Measurements from ENCODE around the gene ID4.

Gene ID4

DNA sequence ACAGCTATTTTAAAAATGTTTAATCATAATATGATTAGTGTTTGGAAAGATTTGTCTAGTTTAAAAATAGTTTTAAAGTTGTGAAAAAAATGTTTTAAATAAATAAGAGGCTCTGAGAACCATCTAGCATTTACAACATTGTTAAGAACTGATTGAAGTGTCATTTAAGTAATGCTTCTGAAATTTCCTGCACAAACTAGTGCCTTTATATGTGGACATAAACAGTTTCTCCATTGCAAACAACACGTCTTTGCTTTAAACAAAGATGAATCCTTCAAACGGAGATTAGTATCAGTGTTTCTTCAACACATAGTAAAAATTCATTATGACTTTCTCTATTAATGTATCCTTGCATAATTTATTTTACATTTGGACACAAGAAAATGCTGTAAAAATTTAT is 45.9 kb upstream of the ID4 start:
- Histone ChIP-seq H3K4me3 (ENCODE audit: low read depth in 1 of 2, low read length in 2 of 2) (no peak overlapping the region), H2AFZ (ENCODE audit: low read depth, low read length) (no peak overlapping the region), H3K27ac (ENCODE audit: low read length) (no peak overlapping the region), H3K79me2 (ENCODE audit: insufficient read depth, low read length) (no peaks in the 10 kb centered on the region), H4K20me1 (ENCODE audit: insufficient read depth, low read length) (no peaks in the 10 kb centered on the region), H3K9ac (ENCODE audit: low read depth, low read length) (no peak overlapping the region), H3K9me3 (ENCODE audit: insufficient read depth, low read length, severe bottlenecking) (no peaks in the 10 kb centered on the region), H3K4me2 (ENCODE audit: insufficient read depth, low read length) (no peak overlapping the region), H3K27me3 (ENCODE audit: insufficient read depth, low read length, poor library complexity) (no peaks in the 10 kb centered on the region), H3K36me3 (ENCODE audit: insufficient read depth, low read length) (no peaks in the 10 kb centered on the region), H3K4me1 (ENCODE audit: insufficient read depth, low read length) (no peaks in the 10 kb centered on the region)
- DNase-seq (no peak), ATAC-seq (ENCODE audit: insufficient read depth, low read depth) (no peak)
- TF ChIP-seq, protein P1, sequence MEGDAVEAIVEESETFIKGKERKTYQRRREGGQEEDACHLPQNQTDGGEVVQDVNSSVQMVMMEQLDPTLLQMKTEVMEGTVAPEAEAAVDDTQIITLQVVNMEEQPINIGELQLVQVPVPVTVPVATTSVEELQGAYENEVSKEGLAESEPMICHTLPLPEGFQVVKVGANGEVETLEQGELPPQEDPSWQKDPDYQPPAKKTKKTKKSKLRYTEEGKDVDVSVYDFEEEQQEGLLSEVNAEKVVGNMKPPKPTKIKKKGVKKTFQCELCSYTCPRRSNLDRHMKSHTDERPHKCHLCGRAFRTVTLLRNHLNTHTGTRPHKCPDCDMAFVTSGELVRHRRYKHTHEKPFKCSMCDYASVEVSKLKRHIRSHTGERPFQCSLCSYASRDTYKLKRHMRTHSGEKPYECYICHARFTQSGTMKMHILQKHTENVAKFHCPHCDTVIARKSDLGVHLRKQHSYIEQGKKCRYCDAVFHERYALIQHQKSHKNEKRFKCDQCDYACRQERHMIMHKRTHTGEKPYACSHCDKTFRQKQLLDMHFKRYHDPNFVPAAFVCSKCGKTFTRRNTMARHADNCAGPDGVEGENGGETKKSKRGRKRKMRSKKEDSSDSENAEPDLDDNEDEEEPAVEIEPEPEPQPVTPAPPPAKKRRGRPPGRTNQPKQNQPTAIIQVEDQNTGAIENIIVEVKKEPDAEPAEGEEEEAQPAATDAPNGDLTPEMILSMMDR (IDR thresholded peaks at IDR 0.05; ENCODE audit: borderline replicate concordance, extremely low read depth, low read length, poor library complexity, severe bottlenecking), result no peak
- no peak for TF ChIP-seq EZH2 (IDR thresholded peaks at IDR 0.05; ENCODE audit: borderline replicate concordance, low read depth, low read length, severe bottlenecking)

DNA sequence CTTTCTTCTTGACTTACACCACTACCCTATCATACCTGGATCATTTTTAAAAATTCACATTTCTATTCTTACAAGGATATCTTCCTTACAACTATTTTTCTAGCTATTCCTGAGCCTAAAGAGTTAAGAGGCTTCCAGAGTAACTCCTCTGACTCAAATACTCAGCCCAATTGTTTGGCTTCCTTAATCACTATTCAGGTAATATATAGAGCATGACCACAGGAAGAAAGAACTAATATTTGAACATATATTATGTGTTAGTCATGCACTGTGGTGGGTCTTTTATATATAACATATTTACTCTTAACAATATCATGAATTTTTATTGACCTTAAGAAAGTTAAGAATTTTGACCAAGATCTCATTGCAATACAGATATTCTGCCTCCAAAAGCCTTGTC is 42.0 kb upstream of the ID4 start:
- TF ChIP-seq EZH2 (IDR thresholded peaks at IDR 0.05; ENCODE audit: borderline replicate concordance, low read depth, low read length, severe bottlenecking), result no peak
- TF ChIP-seq, protein P1 (IDR thresholded peaks at IDR 0.05; ENCODE audit: borderline replicate concordance, extremely low read depth, low read length, poor library complexity, severe bottlenecking), result no peak
- H3K9me3 ChIP-seq (ENCODE audit: insufficient read depth, low read length, severe bottlenecking), result no peaks in the 10 kb centered on the region
- ATAC-seq (ENCODE audit: insufficient read depth, low read depth), result no peak
- no peaks in the 10 kb centered on the region for H3K36me3 ChIP-seq (ENCODE audit: insufficient read depth, low read length)
- no peaks in the 10 kb centered on the region for H4K20me1 ChIP-seq (ENCODE audit: insufficient read depth, low read length)
- H3K4me2 ChIP-seq (ENCODE audit: insufficient read depth, low read length), result no peak overlapping the region
- H3K27me3 ChIP-seq (ENCODE audit: insufficient read depth, low read length, poor library complexity), result no peaks in the 10 kb centered on the region
- no peaks in the 10 kb centered on the region for H3K4me1 ChIP-seq (ENCODE audit: insufficient read depth, low read length)
- no peak overlapping the region for H3K9ac ChIP-seq (ENCODE audit: low read depth, low read length)
- H3K4me3 ChIP-seq (ENCODE audit: low read depth in 1 of 2, low read length in 2 of 2), result no peak overlapping the region
- DNase-seq, result no peak
- H3K27ac ChIP-seq (ENCODE audit: low read length), result no peak overlapping the region
- H3K79me2 ChIP-seq (ENCODE audit: insufficient read depth, low read length), result no peaks in the 10 kb centered on the region
- no peak overlapping the region for H2AFZ ChIP-seq (ENCODE audit: low read depth, low read length)

DNA sequence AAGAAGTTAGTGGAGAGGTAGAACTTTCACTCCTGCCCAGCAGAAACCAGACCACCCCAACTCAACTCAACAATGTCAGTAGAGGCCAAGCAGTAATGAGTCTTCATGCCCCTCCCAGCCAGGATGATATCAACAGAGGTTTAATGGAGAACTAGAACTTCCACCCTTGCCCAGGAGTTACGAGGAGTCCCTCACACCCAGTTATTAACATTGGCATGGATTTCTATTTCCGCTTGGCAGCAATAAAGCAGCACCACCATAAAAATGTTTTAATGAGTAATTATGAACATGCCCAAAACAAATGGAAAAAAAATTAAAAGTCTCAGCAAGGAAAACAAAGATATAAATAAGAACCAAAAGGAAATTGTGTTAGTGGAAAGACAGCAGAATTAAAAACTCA is 40.7 kb upstream of the ID4 start:
- H3K9ac ChIP-seq (ENCODE audit: low read depth, low read length), result no peak overlapping the region
- no peak overlapping the region for H3K4me3 ChIP-seq (ENCODE audit: low read depth in 1 of 2, low read length in 2 of 2)
- H3K4me1 ChIP-seq (ENCODE audit: insufficient read depth, low read length), result no peaks in the 10 kb centered on the region
- no peaks in the 10 kb centered on the region for H3K36me3 ChIP-seq (ENCODE audit: insufficient read depth, low read length)
- H3K9me3 ChIP-seq (ENCODE audit: insufficient read depth, low read length, severe bottlenecking), result no peaks in the 10 kb centered on the region
- H3K27ac ChIP-seq (ENCODE audit: low read length), result no peak overlapping the region
- H2AFZ ChIP-seq (ENCODE audit: low read depth, low read length), result no peak overlapping the region
- H3K79me2 ChIP-seq (ENCODE audit: insufficient read depth, low read length), result no peaks in the 10 kb centered on the region
- DNase-seq (no peak), ATAC-seq (ENCODE audit: insufficient read depth, low read depth) (no peak)
- H3K27me3 ChIP-seq (ENCODE audit: insufficient read depth, low read length, poor library complexity), result no peaks in the 10 kb centered on the region
- no peaks in the 10 kb centered on the region for H4K20me1 ChIP-seq (ENCODE audit: insufficient read depth, low read length)
- TF ChIP-seq, protein P1 (IDR thresholded peaks at IDR 0.05; ENCODE audit: borderline replicate concordance, extremely low read depth, low read length, poor library complexity, severe bottlenecking), result no peak
- no peak for TF ChIP-seq EZH2 (IDR thresholded peaks at IDR 0.05; ENCODE audit: borderline replicate concordance, low read depth, low read length, severe bottlenecking)
- H3K4me2 ChIP-seq (ENCODE audit: insufficient read depth, low read length), result no peak overlapping the region

DNA sequence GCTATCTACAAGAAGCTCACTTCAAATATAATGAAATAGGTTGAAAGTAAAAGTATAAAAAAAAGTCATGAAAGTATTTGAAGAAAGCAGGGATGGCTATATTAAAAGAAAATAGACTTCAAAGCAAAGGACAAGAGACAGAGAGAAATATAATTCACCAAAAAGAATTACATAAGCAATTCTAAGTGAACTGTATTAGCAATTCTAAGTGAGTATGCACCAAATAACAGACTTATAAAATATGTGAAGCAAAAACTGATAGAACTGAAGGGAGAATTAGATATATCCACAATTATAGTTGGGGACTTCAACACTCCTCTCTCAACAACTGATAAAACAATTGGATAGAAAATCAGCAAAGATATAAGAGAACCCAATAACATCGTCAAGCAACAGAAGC is 38.8 kb upstream of the ID4 start:
- Histone ChIP-seq H3K36me3 (ENCODE audit: insufficient read depth, low read length) (no peaks in the 10 kb centered on the region), H4K20me1 (ENCODE audit: insufficient read depth, low read length) (no peaks in the 10 kb centered on the region), H3K9ac (ENCODE audit: low read depth, low read length) (no peak overlapping the region), H3K27me3 (ENCODE audit: insufficient read depth, low read length, poor library complexity) (no peaks in the 10 kb centered on the region), H3K4me3 (ENCODE audit: low read depth in 1 of 2, low read length in 2 of 2) (no peak overlapping the region), H2AFZ (ENCODE audit: low read depth, low read length) (no peak overlapping the region), H3K9me3 (ENCODE audit: insufficient read depth, low read length, severe bottlenecking) (no peaks in the 10 kb centered on the region), H3K4me1 (ENCODE audit: insufficient read depth, low read length) (no peaks in the 10 kb centered on the region), H3K79me2 (ENCODE audit: insufficient read depth, low read length) (no peaks in the 10 kb centered on the region), H3K27ac (ENCODE audit: low read length) (no peak overlapping the region), H3K4me2 (ENCODE audit: insufficient read depth, low read length) (no peak overlapping the region)
- DNase-seq (no peak), ATAC-seq (ENCODE audit: insufficient read depth, low read depth) (no peak)
- TF ChIP-seq, protein P1 (IDR thresholded peaks at IDR 0.05; ENCODE audit: borderline replicate concordance, extremely low read depth, low read length, poor library complexity, severe bottlenecking), result no peak
- no peak for TF ChIP-seq EZH2 (IDR thresholded peaks at IDR 0.05; ENCODE audit: borderline replicate concordance, low read depth, low read length, severe bottlenecking)

Measured in DND-41 (cell line).